UCSD-AML1 (cell line): Measurements from ENCODE around the gene APBB2.

Experiments
- DNase-seq: peaks from one replicate; lab custom pipeline; 2025; ENCODE audit not compliant: unreplicated experiment; lab: John Stamatoyannopoulos, UW

Gene APBB2

GRCh38 chr4:41216294-41217019 is 2.1 kb upstream of the APBB2 start:
- peak; percentile 74 for DNase-seq

GRCh38 chr4:41215969-41216293 is 1.6 kb upstream of the APBB2 start:
- no peak for DNase-seq

GRCh38 chr4:41215155-41215554 is 813 bp upstream of the APBB2 start:
- no peak for DNase-seq

- DNase-seq, result no peak
These were observed 444 bp upstream of the APBB2 start for GRCh38 chr4:41214825-41215146.

- no peak for DNase-seq
These were observed 662 bp downstream of the APBB2 start for GRCh38 chr4:41213625-41214135.

- DNase-seq, result peak; percentile 13
These were observed 1.6 kb downstream of the APBB2 start for GRCh38 chr4:41212616-41213203.

GRCh38 chr4:41211951-41212615 is 2.3 kb downstream of the APBB2 start:
- DNase-seq, result no peak

- no peak for DNase-seq
These were observed 4.4 kb downstream of the APBB2 start for GRCh38 chr4:41209901-41210300.

- DNase-seq, result no peak
These were observed 5.2 kb downstream of the APBB2 start for GRCh38 chr4:41209187-41209586.

GRCh38 chr4:41207291-41207831 is 7.0 kb downstream of the APBB2 start:
- no peak for DNase-seq

GRCh38 chr4:41205854-41206460 is 8.4 kb downstream of the APBB2 start:
- DNase-seq, result no peak

GRCh38 chr4:41205130-41205529 is 9.2 kb downstream of the APBB2 start:
- DNase-seq, result no peak

GRCh38 chr4:41204400-41204978 is 9.9 kb downstream of the APBB2 start:
- no peak for DNase-seq

- no peak for DNase-seq
These were observed 10.5 kb downstream of the APBB2 start for GRCh38 chr4:41203841-41204240.

GRCh38 chr4:41202820-41203568 is 11.3 kb downstream of the APBB2 start:
- DNase-seq, result no peak

- no peak for DNase-seq
These were observed 12.0 kb downstream of the APBB2 start for GRCh38 chr4:41202356-41202755.

- DNase-seq, result no peak
These were observed 13.8 kb downstream of the APBB2 start for GRCh38 chr4:41200486-41201017.

- no peak for DNase-seq
These were observed 14.6 kb downstream of the APBB2 start for GRCh38 chr4:41199788-41200187.

GRCh38 chr4:41197996-41198395 is 16.3 kb downstream of the APBB2 start:
- no peak for DNase-seq

- DNase-seq, result no peak
These were observed 16.8 kb downstream of the APBB2 start for GRCh38 chr4:41197495-41197894.
